ENCODE results near the gene SELPLG. TPM values are rescaled to one million over a fixed set of nuclear protein-coding genes. Genes with fewer than 3 reads are reported as not detected.
"Not testable (repeated sequence)": the region's sequence is repeated elsewhere in the genome, so short reads cannot be mapped to it uniquely, and the experiment has no call there.

The SELPLG gene
- total RNA-seq, 1 experiment from 2014 or later: not detected

GRCh38 chr12:108638997-108639822 is 5.5 kb upstream of the SELPLG start:
- DNase-seq (ENCODE audit: low spot score): no peak

GRCh38 chr12:108638141-108638827 is 4.6 kb upstream of the SELPLG start:
- DNase-seq (ENCODE audit: low spot score): no peak

- DNase-seq (ENCODE audit: low spot score): no peak
Observed at GRCh38 chr12:108637222-108637971, 3.7 kb upstream of the SELPLG start.

- DNase-seq (ENCODE audit: low spot score): no peak
Observed at GRCh38 chr12:108635997-108636808, 2.5 kb upstream of the SELPLG start.

- DNase-seq (ENCODE audit: low spot score): no peak
Observed at GRCh38 chr12:108635201-108635996, 1.7 kb upstream of the SELPLG start.

- DNase-seq (ENCODE audit: low spot score): no peak
Observed at GRCh38 chr12:108634341-108634751, 652 bp upstream of the SELPLG start.

GRCh38 chr12:108633081-108633533 is 587 bp downstream of the SELPLG start:
- DNase-seq (ENCODE audit: low spot score): no peak

- DNase-seq (ENCODE audit: low spot score): not testable (repeated sequence)
Observed at GRCh38 chr12:108631261-108631660, 2.4 kb downstream of the SELPLG start.

- no peak for DNase-seq (ENCODE audit: low spot score)
Observed at GRCh38 chr12:108630481-108631207, 3.0 kb downstream of the SELPLG start.

GRCh38 chr12:108629824-108630476 is 3.7 kb downstream of the SELPLG start:
- DNase-seq (ENCODE audit: low spot score): no peak

GRCh38 chr12:108629151-108629550 is 4.5 kb downstream of the SELPLG start:
- DNase-seq (ENCODE audit: low spot score): no peak

GRCh38 chr12:108627134-108627920 is 6.4 kb downstream of the SELPLG start:
- DNase-seq (ENCODE audit: low spot score): no peak

GRCh38 chr12:108625228-108625627 is 8.5 kb downstream of the SELPLG start:
- no peak for DNase-seq (ENCODE audit: low spot score)

- DNase-seq (ENCODE audit: low spot score): no peak
Observed at GRCh38 chr12:108623577-108623976, 10.1 kb downstream of the SELPLG start.

GRCh38 chr12:108622921-108623514 is 10.7 kb downstream of the SELPLG start:
- no peak for DNase-seq (ENCODE audit: low spot score)

- peak; percentile 58 for DNase-seq (ENCODE audit: low spot score)
Observed at GRCh38 chr12:108622421-108622820, 11.3 kb downstream of the SELPLG start.

GRCh38 chr12:108621161-108621560 is 12.5 kb downstream of the SELPLG start:
- DNase-seq (ENCODE audit: low spot score): no peak
